ENCODE results near the gene MTHFR. TPM values are rescaled to one million over a fixed set of nuclear protein-coding genes. Genes with fewer than 3 reads are reported as not detected.

MTHFR gene
- total RNA-seq, 1 donor from 2014 or later = 43.3 TPM

DNA sequence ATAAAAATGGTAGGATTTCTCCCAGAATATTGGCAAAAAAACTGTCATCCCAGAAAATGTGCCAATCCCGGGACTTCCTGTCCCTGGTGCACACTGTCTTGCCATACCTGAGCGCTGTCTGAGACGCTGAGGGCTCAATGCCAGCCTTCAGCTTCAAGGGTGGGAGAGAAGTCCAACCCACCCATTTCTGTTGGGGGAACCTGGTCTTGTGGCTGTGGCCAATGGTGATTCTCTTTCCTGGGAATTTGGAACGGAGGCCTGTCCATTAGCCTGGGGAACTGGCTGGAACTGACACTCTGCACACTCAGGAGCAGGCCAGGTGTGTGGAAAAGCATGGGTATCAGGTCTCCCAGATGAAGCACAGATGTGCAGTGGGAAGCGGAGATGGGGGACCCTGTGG, 6.7 kb downstream of the MTHFR start:
- Histone ChIP-seq H3K4me1 (ENCODE audit: control insufficient read depth in 3 of 3, insufficient read depth in 3 of 3, low read length in 3 of 3) (peaks cover 42 to 70% (median 53%) of the 10 kb centered on the region in 3 donors), H3K9ac (ENCODE audit: low read depth in 1 of 3, low read length in 3 of 3) (peak overlapping the region in 1 of 3 donors; percentile 3), H3K27ac (ENCODE audit: low read depth, low read length) (peak overlapping the region; percentile 30), H3K27me3 (ENCODE audit: control insufficient read depth in 3 of 3, insufficient read depth in 3 of 3, low read length in 3 of 3) (no peaks in the 10 kb centered on the region), H3K4me3 (ENCODE audit: low read length in 3 of 3) (no peak overlapping the region), H3K9me3 (ENCODE audit: control insufficient read depth in 3 of 3, low read length in 3 of 3) (no peaks in the 10 kb centered on the region), H3K36me3 (ENCODE audit: control insufficient read depth in 3 of 3, insufficient read depth in 3 of 3, low read length in 3 of 3) (peaks cover 47 to 64% (median 59%) of the 10 kb centered on the region in 3 donors)

- H3K9me3 ChIP-seq (ENCODE audit: control insufficient read depth in 3 of 3, low read length in 3 of 3) = no peaks in the 10 kb centered on the region
- H3K4me1 ChIP-seq (ENCODE audit: control insufficient read depth in 3 of 3, insufficient read depth in 3 of 3, low read length in 3 of 3) = peaks cover 31 to 58% (median 41%) of the 10 kb centered on the region in 3 donors
- no peak overlapping the region for H3K9ac ChIP-seq (ENCODE audit: low read depth in 1 of 3, low read length in 3 of 3)
- H3K27ac ChIP-seq (ENCODE audit: low read depth, low read length) = peak overlapping the region; percentile 60
- no peaks in the 10 kb centered on the region for H3K27me3 ChIP-seq (ENCODE audit: control insufficient read depth in 3 of 3, insufficient read depth in 3 of 3, low read length in 3 of 3)
- no peak overlapping the region for H3K4me3 ChIP-seq (ENCODE audit: low read length in 3 of 3)
- H3K36me3 ChIP-seq (ENCODE audit: control insufficient read depth in 3 of 3, insufficient read depth in 3 of 3, low read length in 3 of 3) = peaks cover 55 to 75% (median 66%) of the 10 kb centered on the region in 3 donors
Observed at GRCh38 chr1:11797525-11798216, 8.1 kb downstream of the MTHFR start.

GRCh38 chr1:11796036-11796828, 9.5 kb downstream of the MTHFR start:
- peaks cover 36 to 58% (median 42%) of the 10 kb centered on the region in 3 donors for H3K4me1 ChIP-seq (ENCODE audit: control insufficient read depth in 3 of 3, insufficient read depth in 3 of 3, low read length in 3 of 3)
- no peaks in the 10 kb centered on the region for H3K27me3 ChIP-seq (ENCODE audit: control insufficient read depth in 3 of 3, insufficient read depth in 3 of 3, low read length in 3 of 3)
- no peaks in the 10 kb centered on the region for H3K9me3 ChIP-seq (ENCODE audit: control insufficient read depth in 3 of 3, low read length in 3 of 3)
- H3K27ac ChIP-seq (ENCODE audit: low read depth, low read length) = peak overlapping the region; percentile 58
- peak overlapping the region in 2 of 3 donors; percentile 40 to 57 for H3K9ac ChIP-seq (ENCODE audit: low read depth in 1 of 3, low read length in 3 of 3)
- H3K4me3 ChIP-seq (ENCODE audit: low read length in 3 of 3) = no peak overlapping the region
- peaks cover 60 to 78% (median 73%) of the 10 kb centered on the region in 3 donors for H3K36me3 ChIP-seq (ENCODE audit: control insufficient read depth in 3 of 3, insufficient read depth in 3 of 3, low read length in 3 of 3)

DNA sequence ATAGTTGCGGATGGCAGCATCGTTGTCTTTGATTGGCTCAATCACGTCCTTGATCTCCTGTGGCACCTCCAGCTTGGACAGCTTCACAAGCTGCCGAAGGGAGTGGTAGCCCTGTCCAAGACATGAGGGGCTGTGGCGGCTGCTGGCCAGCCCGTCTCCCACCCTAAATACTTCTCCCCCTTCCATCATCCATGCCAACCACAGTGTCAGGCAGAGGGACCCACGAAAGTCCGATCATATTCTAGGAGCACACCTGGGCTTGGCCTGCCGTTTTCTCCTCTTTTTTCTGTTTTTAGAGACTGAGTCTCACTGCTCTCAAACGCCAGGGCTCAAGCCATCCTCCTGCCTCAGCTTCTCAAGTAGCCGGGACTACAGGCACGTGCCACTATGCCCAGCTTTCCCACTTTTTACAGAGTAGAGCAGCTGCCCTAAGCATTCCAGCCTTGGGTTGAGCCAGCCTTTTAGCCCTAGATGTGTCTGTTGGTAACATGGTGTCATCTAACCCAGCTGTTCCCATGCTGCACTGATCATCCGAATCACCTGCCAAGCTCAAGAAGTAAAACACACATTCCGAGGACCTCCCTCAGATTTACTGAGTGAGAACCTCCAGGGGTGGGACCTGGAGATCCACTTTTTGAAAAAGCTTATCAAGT, 10.4 kb downstream of the MTHFR start:
- Histone ChIP-seq H3K9me3 (ENCODE audit: control insufficient read depth in 3 of 3, low read length in 3 of 3) (no peaks in the 10 kb centered on the region), H3K27me3 (ENCODE audit: control insufficient read depth in 3 of 3, insufficient read depth in 3 of 3, low read length in 3 of 3) (no peaks in the 10 kb centered on the region), H3K4me1 (ENCODE audit: control insufficient read depth in 3 of 3, insufficient read depth in 3 of 3, low read length in 3 of 3) (peaks cover 40 to 58% (median 44%) of the 10 kb centered on the region in 3 donors), H3K9ac (ENCODE audit: low read depth in 1 of 3, low read length in 3 of 3) (peak overlapping the region in 2 of 3 donors; percentile 45 to 57), H3K36me3 (ENCODE audit: control insufficient read depth in 3 of 3, insufficient read depth in 3 of 3, low read length in 3 of 3) (peaks cover 52 to 70% (median 66%) of the 10 kb centered on the region in 3 donors), H3K4me3 (ENCODE audit: low read length in 3 of 3) (no peak overlapping the region), H3K27ac (ENCODE audit: low read depth, low read length) (peak overlapping the region; percentile 58)

- Histone ChIP-seq H3K9ac (ENCODE audit: low read depth in 1 of 3, low read length in 3 of 3) (peak overlapping the region in 1 of 3 donors; percentile 6), H3K36me3 (ENCODE audit: control insufficient read depth in 3 of 3, insufficient read depth in 3 of 3, low read length in 3 of 3) (peaks cover 51 to 69% (median 66%) of the 10 kb centered on the region in 3 donors), H3K4me3 (ENCODE audit: low read length in 3 of 3) (no peak overlapping the region), H3K9me3 (ENCODE audit: control insufficient read depth in 3 of 3, low read length in 3 of 3) (no peaks in the 10 kb centered on the region), H3K27ac (ENCODE audit: low read depth, low read length) (peak overlapping the region; percentile 58), H3K4me1 (ENCODE audit: control insufficient read depth in 3 of 3, insufficient read depth in 3 of 3, low read length in 3 of 3) (peaks cover 47 to 60% (median 48%) of the 10 kb centered on the region in 3 donors), H3K27me3 (ENCODE audit: control insufficient read depth in 3 of 3, insufficient read depth in 3 of 3, low read length in 3 of 3) (no peaks in the 10 kb centered on the region)
Observed at GRCh38 chr1:11794446-11795237, 11.1 kb downstream of the MTHFR start.

GRCh38 chr1:11793819-11794218, 11.9 kb downstream of the MTHFR start:
- Histone ChIP-seq H3K4me1 (ENCODE audit: control insufficient read depth in 3 of 3, insufficient read depth in 3 of 3, low read length in 3 of 3) (peaks cover 52 to 69% (median 56%) of the 10 kb centered on the region in 3 donors), H3K4me3 (ENCODE audit: low read length in 3 of 3) (no peak overlapping the region), H3K9ac (ENCODE audit: low read depth in 1 of 3, low read length in 3 of 3) (peak overlapping the region in 1 of 3 donors; percentile 6), H3K9me3 (ENCODE audit: control insufficient read depth in 3 of 3, low read length in 3 of 3) (no peaks in the 10 kb centered on the region), H3K27ac (ENCODE audit: low read depth, low read length) (peak overlapping the region; percentile 58), H3K36me3 (ENCODE audit: control insufficient read depth in 3 of 3, insufficient read depth in 3 of 3, low read length in 3 of 3) (peaks cover 48 to 61% (median 61%) of the 10 kb centered on the region in 3 donors), H3K27me3 (ENCODE audit: control insufficient read depth in 3 of 3, insufficient read depth in 3 of 3, low read length in 3 of 3) (no peaks in the 10 kb centered on the region)

GRCh38 chr1:11792106-11792505, 13.7 kb downstream of the MTHFR start:
- H3K4me3 ChIP-seq (ENCODE audit: low read length in 3 of 3) = peak overlapping the region in 2 of 3 donors; percentile 13 to 52
- H3K4me1 ChIP-seq (ENCODE audit: control insufficient read depth in 3 of 3, insufficient read depth in 3 of 3, low read length in 3 of 3) = peaks cover 70 to 86% (median 74%) of the 10 kb centered on the region in 3 donors
- H3K36me3 ChIP-seq (ENCODE audit: control insufficient read depth in 3 of 3, insufficient read depth in 3 of 3, low read length in 3 of 3) = peaks cover 48 to 53% (median 51%) of the 10 kb centered on the region in 3 donors
- H3K9ac ChIP-seq (ENCODE audit: low read depth in 1 of 3, low read length in 3 of 3) = peak overlapping the region; percentile 73 to 83 (median 82)
- no peaks in the 10 kb centered on the region for H3K27me3 ChIP-seq (ENCODE audit: control insufficient read depth in 3 of 3, insufficient read depth in 3 of 3, low read length in 3 of 3)
- H3K9me3 ChIP-seq (ENCODE audit: control insufficient read depth in 3 of 3, low read length in 3 of 3) = no peaks in the 10 kb centered on the region
- peak overlapping the region; percentile 99 for H3K27ac ChIP-seq (ENCODE audit: low read depth, low read length)

DNA sequence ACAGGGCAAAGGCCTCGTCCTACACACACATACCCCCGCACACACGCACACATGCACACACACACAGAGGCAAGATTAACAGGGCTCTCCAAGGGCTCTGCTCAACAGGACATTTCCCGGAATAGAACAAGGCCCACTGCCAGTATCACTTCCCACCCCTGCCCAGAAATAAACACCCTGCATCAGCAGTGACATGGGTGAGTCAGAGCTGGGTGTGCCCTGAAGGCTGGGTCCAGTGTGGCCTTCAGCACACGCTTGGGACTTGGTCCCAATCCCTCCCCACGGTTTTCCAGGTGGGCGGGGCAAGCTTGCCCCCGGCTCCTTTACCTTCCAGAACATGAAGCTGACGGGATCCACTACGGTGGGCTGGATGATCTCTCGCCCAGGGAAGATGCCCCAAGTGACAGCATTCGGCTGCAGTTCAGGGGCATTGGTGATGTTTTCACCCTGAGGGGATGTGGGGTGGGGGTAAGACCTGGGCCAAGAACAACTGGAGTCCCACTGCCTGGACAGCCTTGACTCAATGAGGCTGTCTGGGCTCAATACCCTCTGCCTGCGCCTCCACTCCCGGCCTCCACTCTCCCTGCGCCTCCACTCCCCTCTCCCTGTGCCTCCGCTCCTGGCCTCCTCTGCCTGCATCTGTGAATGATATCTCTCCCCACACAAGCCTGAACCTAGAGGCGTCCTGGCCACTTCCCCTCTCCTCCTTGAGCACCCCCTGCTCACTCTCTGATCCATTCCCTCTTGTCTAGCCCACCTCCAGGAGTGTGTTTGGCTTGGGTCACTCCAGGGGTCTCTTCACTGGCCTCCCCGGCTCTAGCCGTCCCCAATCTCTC, 14.7 kb downstream of the MTHFR start:
- Histone ChIP-seq H3K36me3 (ENCODE audit: control insufficient read depth in 3 of 3, insufficient read depth in 3 of 3, low read length in 3 of 3) (peaks cover 43 to 48% (median 44%) of the 10 kb centered on the region in 3 donors), H3K4me1 (ENCODE audit: control insufficient read depth in 3 of 3, insufficient read depth in 3 of 3, low read length in 3 of 3) (peaks cover 67 to 88% (median 78%) of the 10 kb centered on the region in 3 donors), H3K9me3 (ENCODE audit: control insufficient read depth in 3 of 3, low read length in 3 of 3) (no peaks in the 10 kb centered on the region), H3K9ac (ENCODE audit: low read depth in 1 of 3, low read length in 3 of 3) (peak overlapping the region; percentile 74 to 84 (median 82)), H3K4me3 (ENCODE audit: low read length in 3 of 3) (peak overlapping the region; percentile 25 to 72 (median 55)), H3K27ac (ENCODE audit: low read depth, low read length) (peak overlapping the region; percentile 99), H3K27me3 (ENCODE audit: control insufficient read depth in 3 of 3, insufficient read depth in 3 of 3, low read length in 3 of 3) (no peaks in the 10 kb centered on the region)

All from skeletal muscle tissue (tissue), 4 donors.